ENCODE measurements around the gene CAV1.

The CAV1 gene

GRCh38 chr7:116560021-116560970, 35.5 kb downstream of the CAV1 start:
- no peak for DNase-seq

DNA sequence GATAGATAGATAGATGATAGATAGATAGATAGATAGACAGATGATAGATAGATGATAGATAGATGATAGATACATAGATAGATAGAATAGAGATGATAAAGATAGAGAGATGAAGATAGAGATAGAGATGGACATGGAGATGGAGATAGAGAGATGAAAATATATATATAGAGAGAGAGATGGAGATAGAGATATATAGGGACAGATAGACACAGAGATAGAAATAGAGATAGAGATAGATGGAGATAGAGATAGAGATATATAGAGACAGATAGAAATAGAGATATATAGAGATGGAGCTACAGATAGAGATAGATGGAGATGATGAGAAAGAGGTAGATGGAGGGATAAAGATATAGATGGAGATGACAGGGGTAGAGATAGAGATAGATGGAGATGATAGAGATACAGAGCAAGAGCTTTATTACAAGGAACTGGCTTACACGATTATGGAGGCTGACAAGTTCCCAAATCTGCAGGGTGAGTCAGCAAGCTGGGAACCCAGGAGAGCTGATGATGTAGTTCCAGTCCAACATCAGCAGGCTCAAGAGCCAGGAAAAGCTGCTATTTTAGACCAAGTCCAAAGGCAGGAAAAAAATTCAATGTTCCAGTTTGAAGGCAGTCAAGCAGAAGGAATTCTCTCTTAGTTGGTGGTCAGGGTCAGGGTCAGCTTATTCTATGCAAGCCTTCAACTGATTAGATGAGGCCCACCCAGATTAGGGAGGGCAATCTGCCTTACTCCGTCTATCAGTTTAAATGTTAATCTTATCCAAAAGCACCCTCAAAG, 37.1 kb downstream of the CAV1 start:
- no peak for DNase-seq

GRCh38 chr7:116562529-116563121, 37.8 kb downstream of the CAV1 start:
- DNase-seq: no peak

GRCh38 chr7:116565981-116566380, 41.1 kb downstream of the CAV1 start:
- no peak for DNase-seq

GRCh38 chr7:116566666-116567065, 41.8 kb downstream of the CAV1 start:
- DNase-seq: no peak

DNA sequence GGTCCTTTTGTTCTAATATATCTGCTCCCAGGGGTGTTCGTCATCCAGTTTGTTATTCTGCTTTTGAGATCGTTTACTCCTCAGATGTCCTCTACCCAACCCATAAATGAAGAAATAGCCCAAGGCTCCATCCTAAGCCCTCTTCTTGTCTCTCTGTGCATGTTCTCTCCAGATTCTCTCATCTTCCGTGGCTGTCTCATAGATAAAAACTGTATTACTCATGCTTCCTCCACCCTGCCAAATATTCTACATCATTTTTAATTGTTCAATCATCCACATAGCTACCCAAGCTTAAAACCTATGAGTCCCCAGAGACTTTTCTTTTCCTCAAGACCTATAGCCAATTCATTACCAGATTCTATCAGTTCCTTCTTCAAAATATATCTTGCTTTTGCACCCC, 44.9 kb downstream of the CAV1 start:
- DNase-seq: no peak

- no peak for DNase-seq
Measured at GRCh38 chr7:116570306-116570705, 45.5 kb downstream of the CAV1 start.

GRCh38 chr7:116571037-116571436, 46.2 kb downstream of the CAV1 start:
- no peak for DNase-seq

DNA sequence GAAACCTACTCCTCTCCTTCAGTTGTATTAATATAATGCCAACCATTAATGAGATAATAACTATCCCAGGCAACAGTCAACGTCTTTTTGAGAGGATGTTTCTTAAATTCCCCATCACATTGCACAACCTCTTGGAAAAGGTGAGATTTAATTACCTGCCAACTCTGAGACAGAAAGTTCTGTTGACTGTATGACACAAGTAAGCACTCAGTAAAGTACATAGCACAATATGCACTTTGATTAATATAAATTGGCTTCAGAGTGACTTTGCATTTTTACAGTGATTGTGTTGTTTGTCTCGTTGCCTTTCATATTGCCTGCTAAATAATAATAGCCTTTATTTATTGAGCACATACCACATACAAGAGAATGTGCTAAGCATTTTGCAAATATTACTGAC, 46.7 kb downstream of the CAV1 start:
- no peak for DNase-seq

DNA sequence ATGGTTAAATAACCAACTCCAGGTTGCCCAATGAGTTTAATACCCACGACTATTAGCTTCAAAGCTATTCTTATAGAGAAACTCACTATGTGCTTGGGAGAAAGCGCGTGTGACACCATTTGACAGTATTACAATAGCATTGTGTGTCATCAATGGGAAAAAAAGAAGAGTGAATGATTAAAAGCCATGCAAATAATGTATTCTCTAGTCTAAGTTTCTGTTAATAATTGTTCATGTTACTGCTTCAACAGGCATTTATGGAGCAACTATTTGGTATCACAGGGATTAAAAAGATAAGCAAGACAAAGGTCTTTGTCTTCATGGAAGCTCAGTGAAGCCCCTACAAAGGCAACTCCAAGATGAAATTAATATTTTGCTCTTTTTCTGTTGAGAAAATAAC, 47.2 kb downstream of the CAV1 start:
- DNase-seq: no peak

GRCh38 chr7:116573541-116573940, 48.7 kb downstream of the CAV1 start:
- no peak for DNase-seq

- no peak for DNase-seq
Measured at GRCh38 chr7:116574025-116574822, 49.4 kb downstream of the CAV1 start.

DNA sequence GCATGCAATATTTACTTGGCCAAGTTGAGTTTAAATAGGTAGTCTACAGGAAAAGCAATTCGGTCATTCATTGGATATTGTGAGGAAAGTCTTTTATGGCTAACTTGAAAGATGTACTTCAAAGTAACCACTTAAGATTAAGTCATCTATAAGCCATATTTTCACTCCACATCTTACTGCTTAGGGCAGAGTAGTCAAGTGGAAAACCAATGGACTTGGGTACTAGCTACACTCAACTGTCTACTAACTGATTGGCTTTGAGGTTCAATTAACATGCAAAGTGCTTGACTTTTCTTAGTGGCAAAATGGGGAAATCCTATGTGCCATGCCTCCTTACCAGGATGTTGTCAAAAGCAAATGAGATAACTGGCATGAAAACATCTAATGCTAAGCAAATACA, 51.0 kb downstream of the CAV1 start:
- DNase-seq: no peak

GRCh38 chr7:116576350-116577319, 51.8 kb downstream of the CAV1 start:
- no peak for DNase-seq

GRCh38 chr7:116577320-116577871, 52.6 kb downstream of the CAV1 start:
- DNase-seq: no peak

GRCh38 chr7:116578526-116578925, 53.7 kb downstream of the CAV1 start:
- DNase-seq: no peak

DNA sequence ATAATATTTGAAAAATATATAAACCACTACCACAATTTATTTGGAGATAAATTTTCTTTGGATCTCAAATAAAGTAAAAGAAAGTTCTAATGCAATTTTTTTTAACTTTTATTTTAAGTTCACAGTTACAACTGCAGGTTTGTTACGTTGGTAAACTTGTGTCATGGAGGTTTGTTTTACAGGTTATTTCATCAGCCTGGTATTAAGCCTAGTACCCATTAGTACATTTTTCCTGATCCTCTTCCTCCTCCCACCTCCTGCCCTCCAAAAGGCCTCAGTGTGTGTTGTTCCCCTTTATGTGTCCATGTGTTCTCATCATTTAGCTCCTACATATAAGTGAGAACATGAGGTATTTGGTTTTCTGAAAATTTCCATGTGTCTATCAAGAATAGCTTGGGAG, 54.5 kb downstream of the CAV1 start:
- DNase-seq: no peak

- no peak for DNase-seq
Measured at GRCh38 chr7:116579835-116580234, 55.0 kb downstream of the CAV1 start.

- no peak for DNase-seq
Measured at GRCh38 chr7:116582164-116582732, 57.4 kb downstream of the CAV1 start.

- DNase-seq: no peak
Measured at GRCh38 chr7:116582806-116583444, 58.1 kb downstream of the CAV1 start.

Data from activated effector memory CD4-positive, alpha-beta T cell treated with anti-CD3 and anti-CD28 coated beads, Interleukin-2, amount 50 U/mL, for 16 hours (primary cell).